ENCODE data around the gene DHX40. TPM values are rescaled to one million over a fixed set of nuclear protein-coding genes. Genes with fewer than 3 reads are reported as not detected.

Gene DHX40
- total and polyA plus RNA-seq, 2 of the 8 experiments (the other 6 are each of a cell fraction or from before 2014, with no cell fraction given), result 13.5 to 28.3 TPM

DNA sequence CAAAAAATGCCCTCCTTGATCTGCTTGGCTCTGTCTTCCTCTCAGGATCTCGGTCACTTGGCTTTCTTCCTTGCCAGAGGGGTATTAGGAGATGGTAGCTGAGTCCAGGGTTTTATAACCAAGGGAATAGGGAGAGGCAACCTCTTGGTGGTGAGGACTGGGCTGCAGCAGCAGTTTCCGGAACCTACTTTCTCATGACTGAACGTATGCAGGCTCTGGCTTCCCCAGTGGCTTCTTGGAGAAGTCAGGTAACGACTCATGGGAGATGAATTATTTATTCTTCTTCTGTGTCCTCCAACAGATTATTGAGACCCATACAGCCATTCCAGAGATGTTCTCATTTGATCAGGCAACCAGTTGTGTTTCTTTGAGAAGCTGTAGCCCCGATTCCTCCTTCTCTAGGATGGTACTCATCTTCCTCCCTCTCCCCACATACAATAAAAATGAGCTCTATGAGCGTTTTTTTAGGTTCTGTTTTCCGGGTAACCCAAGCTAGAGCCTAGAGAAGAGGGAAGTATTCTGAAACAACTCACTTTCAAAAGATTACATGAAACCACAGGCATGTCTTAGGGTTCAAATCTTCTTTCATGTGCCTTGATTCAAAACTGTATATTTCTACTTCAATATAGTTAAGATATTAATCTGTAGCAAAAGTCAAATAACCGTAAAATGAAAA lies 22.3 kb upstream of the DHX40 start (continued):
- TF ChIP-seq, protein P1, sequence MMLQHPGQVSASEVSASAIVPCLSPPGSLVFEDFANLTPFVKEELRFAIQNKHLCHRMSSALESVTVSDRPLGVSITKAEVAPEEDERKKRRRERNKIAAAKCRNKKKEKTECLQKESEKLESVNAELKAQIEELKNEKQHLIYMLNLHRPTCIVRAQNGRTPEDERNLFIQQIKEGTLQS (IDR thresholded peaks at IDR 0.05; ENCODE audit: insufficient read depth, low read depth, low read length), result no peak
- TF ChIP-seq POLR2A (IDR thresholded peaks at IDR 0.05; ENCODE audit: control extremely low read depth in 1 of 2, low read depth in 2 of 2, low read length in 2 of 2) (no peak), KDM5A (IDR thresholded peaks at IDR 0.05; ENCODE audit: low read length) (no peak), JUN (IDR thresholded peaks at IDR 0.05; ENCODE audit: low read depth, low read length) (no peak), SIRT6 (IDR thresholded peaks at IDR 0.05; ENCODE audit: low read length) (no peak)
- TF ChIP-seq, protein P2, sequence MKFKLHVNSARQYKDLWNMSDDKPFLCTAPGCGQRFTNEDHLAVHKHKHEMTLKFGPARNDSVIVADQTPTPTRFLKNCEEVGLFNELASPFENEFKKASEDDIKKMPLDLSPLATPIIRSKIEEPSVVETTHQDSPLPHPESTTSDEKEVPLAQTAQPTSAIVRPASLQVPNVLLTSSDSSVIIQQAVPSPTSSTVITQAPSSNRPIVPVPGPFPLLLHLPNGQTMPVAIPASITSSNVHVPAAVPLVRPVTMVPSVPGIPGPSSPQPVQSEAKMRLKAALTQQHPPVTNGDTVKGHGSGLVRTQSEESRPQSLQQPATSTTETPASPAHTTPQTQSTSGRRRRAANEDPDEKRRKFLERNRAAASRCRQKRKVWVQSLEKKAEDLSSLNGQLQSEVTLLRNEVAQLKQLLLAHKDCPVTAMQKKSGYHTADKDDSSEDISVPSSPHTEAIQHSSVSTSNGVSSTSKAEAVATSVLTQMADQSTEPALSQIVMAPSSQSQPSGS (IDR thresholded peaks at IDR 0.05; ENCODE audit: low read length), result no peak
